Activated CD4-positive, alpha-beta T cell treated with anti-CD3 and anti-CD28 coated beads, Interleukin-2, amount 50 U/mL, for 48 hours (primary cell): ENCODE results near the gene CEACAM7.
"Not testable (repeated sequence)": the region's sequence is repeated elsewhere in the genome, so short reads cannot be mapped to it uniquely, and the experiment has no call there.

Source experiments
- DNase-seq, 2 experiments: peaks; one replicate each; pipeline ENCODE4 v3.0.0-alpha.2; 2020

The CEACAM7 gene

GRCh38 chr19:41688098-41688497 is at the start of gene CEACAM7:
CEACAM7 (minus strand) TSS chr19:41688270; CDS start chr19:41688165, 105 bp downstream.
- no peak for DNase-seq

GRCh38 chr19:41735071-41735600 is 47.1 kb upstream of the CEACAM7 start:
- no peak for DNase-seq

DNA sequence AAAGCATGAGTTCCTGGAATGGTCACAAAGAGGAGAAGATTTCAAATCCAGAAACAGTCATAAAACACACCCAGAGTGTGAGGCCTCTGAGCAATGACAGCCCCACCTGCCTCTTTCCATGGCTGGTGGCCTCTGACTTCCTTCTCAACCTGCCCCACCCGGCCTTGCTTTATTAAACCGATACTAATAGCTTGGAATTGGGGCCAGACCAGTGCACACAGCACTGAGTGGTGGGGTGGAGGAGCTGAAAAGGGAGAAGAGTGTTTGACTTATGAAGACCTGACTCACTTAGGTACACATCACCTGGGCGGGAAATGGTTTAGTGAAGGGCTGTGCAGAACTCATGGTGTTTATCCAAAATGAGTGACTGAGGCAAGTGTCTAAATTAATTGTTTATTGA is 46.5 kb upstream of the CEACAM7 start:
- no peak for DNase-seq

GRCh38 chr19:41734156-41734555 is 46.1 kb upstream of the CEACAM7 start:
- DNase-seq = no peak

GRCh38 chr19:41726493-41726892 is 38.4 kb upstream of the CEACAM7 start:
- no peak for DNase-seq

- DNase-seq = no peak
These were observed 32.0 kb upstream of the CEACAM7 start for GRCh38 chr19:41720103-41720502.

DNA sequence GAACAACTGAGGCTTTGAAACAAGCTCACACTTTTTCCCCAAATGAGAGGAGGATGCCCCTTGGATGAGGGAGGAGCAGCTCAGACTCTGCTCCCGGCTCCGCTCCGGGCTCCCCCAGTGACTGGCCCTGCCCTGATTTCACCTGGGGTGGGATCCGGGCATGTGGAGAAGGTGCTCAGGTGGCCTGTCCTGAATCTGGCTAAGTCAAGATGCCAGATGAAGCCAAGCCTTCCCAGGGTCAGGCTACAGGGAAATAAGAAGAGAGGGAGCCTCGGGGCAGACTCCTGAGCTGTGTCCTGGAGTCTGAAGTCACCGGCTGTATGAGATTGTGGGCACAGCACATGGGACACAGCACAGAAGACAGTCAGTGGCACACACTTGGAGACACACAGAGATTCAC is 30.7 kb upstream of the CEACAM7 start:
- DNase-seq = no peak

- DNase-seq = no peak
These were observed 26.5 kb upstream of the CEACAM7 start for GRCh38 chr19:41714598-41714997.

DNA sequence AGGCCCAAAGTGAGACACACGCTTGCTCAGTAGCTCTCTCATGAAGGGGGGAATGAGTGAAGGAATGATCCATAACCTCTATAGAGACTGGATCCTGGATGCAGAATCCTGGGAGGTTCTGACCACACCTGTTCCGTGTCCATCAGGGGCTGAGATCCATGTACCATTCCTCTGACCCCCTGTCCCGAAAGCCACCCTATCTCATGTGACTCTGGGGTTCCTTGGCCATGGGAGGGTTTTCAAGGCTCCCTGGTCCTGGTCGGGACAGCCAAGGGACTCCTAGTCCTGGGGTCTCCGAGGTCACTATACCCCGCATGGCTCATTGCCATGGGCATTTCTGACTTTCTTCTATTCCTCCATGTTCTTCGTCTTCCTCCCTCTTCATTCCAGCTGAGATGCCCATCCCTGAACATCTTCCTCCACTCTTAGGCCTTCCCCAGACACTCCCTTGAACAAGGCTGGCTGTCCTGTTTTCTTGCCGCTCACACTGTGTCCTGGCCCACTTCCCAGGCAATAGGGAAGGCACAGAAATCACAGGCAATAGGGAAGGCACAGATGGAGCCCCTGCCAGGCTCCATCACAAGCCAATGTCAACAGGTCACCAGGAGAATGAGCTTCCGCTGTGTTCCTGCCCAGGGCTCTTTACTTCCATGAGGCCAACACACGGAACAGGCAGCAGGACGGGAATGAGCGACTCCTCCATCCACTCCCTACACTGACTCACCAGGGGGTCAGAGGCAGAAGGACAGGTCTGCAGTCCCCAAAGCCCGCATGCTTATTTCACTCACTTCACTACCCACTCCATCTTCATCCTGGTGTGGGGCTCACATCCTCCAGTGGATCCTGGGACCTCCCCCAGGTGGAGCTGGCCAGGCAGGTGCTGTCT is 23.5 kb upstream of the CEACAM7 start:
- DNase-seq = no peak

- DNase-seq = no peak
These were observed 22.0 kb upstream of the CEACAM7 start for GRCh38 chr19:41709951-41710645.

GRCh38 chr19:41709516-41709915 is 21.4 kb upstream of the CEACAM7 start:
- DNase-seq = not testable (repeated sequence)

DNA sequence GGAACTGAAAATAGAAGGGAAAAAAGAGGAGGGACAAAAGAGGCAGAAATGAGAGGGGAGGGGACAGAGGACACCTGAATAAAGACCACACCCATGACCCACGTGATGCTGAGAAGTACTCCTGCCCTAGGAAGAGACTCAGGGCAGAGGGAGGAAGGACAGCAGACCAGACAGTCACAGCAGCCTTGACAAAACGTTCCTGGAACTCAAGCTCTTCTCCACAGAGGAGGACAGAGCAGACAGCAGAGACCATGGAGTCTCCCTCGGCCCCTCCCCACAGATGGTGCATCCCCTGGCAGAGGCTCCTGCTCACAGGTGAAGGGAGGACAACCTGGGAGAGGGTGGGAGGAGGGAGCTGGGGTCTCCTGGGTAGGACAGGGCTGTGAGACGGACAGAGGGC is 20.4 kb upstream of the CEACAM7 start, which contains the start of gene CEACAM5:
Gene CEACAM5 (plus strand): TSS at position 146 of the 400 bp plus-strand sequence. CDS start 106 bp downstream, at position 252.
- no peak for DNase-seq

DNA sequence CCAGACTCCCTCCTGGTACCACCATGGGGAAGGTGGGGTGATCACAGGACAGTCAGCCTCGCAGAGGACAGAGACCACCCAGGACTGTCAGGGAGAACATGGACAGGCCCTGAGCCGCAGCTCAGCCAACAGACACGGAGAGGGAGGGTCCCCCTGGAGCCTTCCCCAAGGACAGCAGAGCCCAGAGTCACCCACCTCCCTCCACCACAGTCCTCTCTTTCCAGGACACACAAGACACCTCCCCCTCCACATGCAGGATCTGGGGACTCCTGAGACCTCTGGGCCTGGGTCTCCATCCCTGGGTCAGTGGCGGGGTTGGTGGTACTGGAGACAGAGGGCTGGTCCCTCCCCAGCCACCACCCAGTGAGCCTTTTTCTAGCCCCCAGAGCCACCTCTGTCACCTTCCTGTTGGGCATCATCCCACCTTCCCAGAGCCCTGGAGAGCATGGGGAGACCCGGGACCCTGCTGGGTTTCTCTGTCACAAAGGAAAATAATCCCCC is 19.9 kb upstream of the CEACAM7 start:
- DNase-seq = no peak

DNA sequence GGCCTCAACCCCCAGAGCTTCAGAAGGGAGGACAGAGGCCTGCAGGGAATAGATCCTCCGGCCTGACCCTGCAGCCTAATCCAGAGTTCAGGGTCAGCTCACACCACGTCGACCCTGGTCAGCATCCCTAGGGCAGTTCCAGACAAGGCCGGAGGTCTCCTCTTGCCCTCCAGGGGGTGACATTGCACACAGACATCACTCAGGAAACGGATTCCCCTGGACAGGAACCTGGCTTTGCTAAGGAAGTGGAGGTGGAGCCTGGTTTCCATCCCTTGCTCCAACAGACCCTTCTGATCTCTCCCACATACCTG is 19.4 kb upstream of the CEACAM7 start:
- DNase-seq = no peak

- DNase-seq = peak; percentile 76 to 80
These were observed 18.9 kb upstream of the CEACAM7 start for GRCh38 chr19:41706741-41707501.

DNA sequence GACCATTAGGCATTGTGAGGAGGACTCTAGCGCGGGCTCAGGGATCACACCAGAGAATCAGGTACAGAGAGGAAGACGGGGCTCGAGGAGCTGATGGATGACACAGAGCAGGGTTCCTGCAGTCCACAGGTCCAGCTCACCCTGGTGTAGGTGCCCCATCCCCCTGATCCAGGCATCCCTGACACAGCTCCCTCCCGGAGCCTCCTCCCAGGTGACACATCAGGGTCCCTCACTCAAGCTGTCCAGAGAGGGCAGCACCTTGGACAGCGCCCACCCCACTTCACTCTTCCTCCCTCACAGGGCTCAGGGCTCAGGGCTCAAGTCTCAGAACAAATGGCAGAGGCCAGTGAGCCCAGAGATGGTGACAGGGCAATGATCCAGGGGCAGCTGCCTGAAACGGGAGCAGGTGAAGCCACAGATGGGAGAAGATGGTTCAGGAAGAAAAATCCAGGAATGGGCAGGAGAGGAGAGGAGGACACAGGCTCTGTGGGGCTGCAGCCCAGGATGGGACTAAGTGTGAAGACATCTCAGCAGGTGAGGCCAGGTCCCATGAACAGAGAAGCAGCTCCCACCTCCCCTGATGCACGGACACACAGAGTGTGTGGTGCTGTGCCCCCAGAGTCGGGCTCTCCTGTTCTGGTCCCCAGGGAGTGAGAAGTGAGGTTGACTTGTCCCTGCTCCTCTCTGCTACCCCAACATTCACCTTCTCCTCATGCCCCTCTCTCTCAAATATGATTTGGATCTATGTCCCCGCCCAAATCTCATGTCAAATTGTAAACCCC is 17.5 kb upstream of the CEACAM7 start:
- peak; percentile 42 to 45 for DNase-seq

DNA sequence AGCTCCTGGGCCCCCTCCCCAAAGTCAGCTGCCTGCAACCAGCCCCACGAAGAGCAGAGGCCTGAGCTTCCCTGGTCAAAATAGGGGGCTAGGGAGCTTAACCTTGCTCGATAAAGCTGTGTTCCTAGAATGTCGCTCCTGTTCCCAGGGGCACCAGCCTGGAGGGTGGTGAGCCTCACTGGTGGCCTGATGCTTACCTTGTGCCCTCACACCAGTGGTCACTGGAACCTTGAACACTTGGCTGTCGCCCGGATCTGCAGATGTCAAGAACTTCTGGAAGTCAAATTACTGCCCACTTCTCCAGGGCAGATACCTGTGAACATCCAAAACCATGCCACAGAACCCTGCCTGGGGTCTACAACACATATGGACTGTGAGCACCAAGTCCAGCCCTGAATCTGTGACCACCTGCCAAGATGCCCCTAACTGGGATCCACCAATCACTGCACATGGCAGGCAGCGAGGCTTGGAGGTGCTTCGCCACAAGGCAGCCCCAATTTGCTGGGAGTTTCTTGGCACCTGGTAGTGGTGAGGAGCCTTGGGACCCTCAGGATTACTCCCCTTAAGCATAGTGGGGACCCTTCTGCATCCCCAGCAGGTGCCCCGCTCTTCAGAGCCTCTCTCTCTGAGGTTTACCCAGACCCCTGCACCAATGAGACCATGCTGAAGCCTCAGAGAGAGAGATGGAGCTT is 15.7 kb upstream of the CEACAM7 start:
- no peak for DNase-seq

GRCh38 chr19:41702171-41702651 is 14.1 kb upstream of the CEACAM7 start:
- no peak for DNase-seq

GRCh38 chr19:41701401-41702075 is 13.5 kb upstream of the CEACAM7 start:
- DNase-seq = peak in 1 of 2 experiments; percentile 8

GRCh38 chr19:41700381-41701195 is 12.5 kb upstream of the CEACAM7 start:
- DNase-seq = no peak
